Tibial nerve (tissue), 4 donors: Measurements from ENCODE around the gene ABHD5. TPM values are rescaled to one million over a fixed set of nuclear protein-coding genes. Genes with fewer than 3 reads are reported as not detected.

Source experiments
- DNase-seq, 2 donors: peaks; one replicate each; pipeline ENCODE4 v3.0.0-alpha.2; 2019; ENCODE audit warnings: low spot score in 2 of 2
- H3K27ac ChIP-seq, 4 donors: fragments of 200-600 bp; sonication (generic) in 3 of 4; one replicate each; pipeline ENCODE4 v1.5.1; 2017 to 2019; ENCODE audit warnings: mild to moderate bottlenecking in 1 of 4
- H3K27me3 ChIP-seq, 2 donors: fragments of 200-600 bp; sonication (generic) in 1 of 2; one replicate each; pipeline versions ENCODE4 v1.5.1 to v1.6.0; 2017 to 2019
- H3K36me3 ChIP-seq, 3 donors: fragments of 200-600 bp; sonication (generic); one replicate each; pipeline ENCODE4 v1.5.1; 2018 to 2019
- H3K4me1 ChIP-seq, 4 donors: fragments of 200-600 bp; sonication (generic) in 3 of 4; one replicate each; pipeline ENCODE4 v1.5.1; 2017 to 2019
- H3K4me3 ChIP-seq, 4 donors: fragments of 200-600 bp; sonication (generic) in 3 of 4; one replicate each; pipeline ENCODE4 v1.5.1; 2017 to 2019; ENCODE audit warnings: mild to moderate bottlenecking in 1 of 4, moderate library complexity in 1 of 4
- H3K9me3 ChIP-seq, 4 donors: fragments of 200-600 bp; sonication (generic) in 3 of 4; one replicate each; pipeline ENCODE4 v1.5.1; 2017 to 2019
- EP300 ChIP-seq, 2 donors: sonication (generic); formaldehyde crosslinking; IDR thresholded peaks; one replicate each; pipeline ENCODE4 v1.6.1; 2017; ENCODE audit warnings: antibody characterized with exemption in 2 of 2, mild to moderate bottlenecking in 1 of 2
- POLR2A ChIP-seq, 2 donors: fragments of 450-650 bp; IDR thresholded peaks; one replicate each; pipeline ENCODE4 v1.6.1; 2017; ENCODE audit warnings: antibody characterized with exemption in 2 of 2, mild to moderate bottlenecking in 2 of 2, moderate library complexity in 2 of 2
- WGBS, 2 donors: methylation state at CpG; one replicate each; pipeline ENCODE4 v1.1.5; 2018; 5-methylcytosine and 5-hydroxymethylcytosine counted together
- total RNA-seq, 4 donors: library from RNA; depleted of rRNA; stranded (reverse); fragments of >200 nt; gene quantifications; one replicate each; pipeline ENCODE4 v1.1.0, GENCODE V29; 2016
- TF ChIP-seq, protein P1 (sequence below), 5 experiments: fragments of 200-600 bp in 3 of 5; fragments of 450-650 bp in 2 of 5; sonication (generic) in 3 of 5; IDR thresholded peaks; one replicate each; pipeline ENCODE4 v1.5.1; 2016 to 2019; ENCODE audit warnings: antibody characterized with exemption in 5 of 5, mild to moderate bottlenecking in 3 of 5, moderate library complexity in 2 of 5

ABHD5 gene
- total RNA-seq, 4 donors from 2014 or later: 21.6 to 29.7 (median 29.0) TPM

DNA sequence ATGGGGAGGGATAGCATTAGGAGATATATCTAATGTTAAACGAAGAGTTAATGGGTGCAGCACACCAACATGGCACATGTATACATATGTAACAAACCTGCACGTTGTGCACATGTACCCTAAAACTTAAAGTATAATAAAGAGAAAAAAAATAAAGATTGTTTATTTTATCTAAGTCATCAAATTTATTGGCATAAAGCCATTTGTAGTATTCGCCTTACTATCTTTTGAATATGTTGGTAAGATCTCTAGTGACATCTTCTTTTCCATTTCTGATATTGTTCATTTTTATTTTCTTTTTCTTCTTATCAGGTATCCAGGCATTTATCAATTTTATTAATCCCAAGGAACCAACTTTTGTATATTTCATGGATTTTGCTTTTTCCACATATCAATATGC, 5.8 kb upstream of the ABHD5 start:
- H3K27ac ChIP-seq: no peak overlapping the region
- 92 to 93% methylated on average over 3 of the region's 3 CpGs for WGBS, 2 donors
- peaks cover 0 to 11% (median 0%) of the 10 kb centered on the region in 4 donors for H3K9me3 ChIP-seq
- no peaks in the 10 kb centered on the region for H3K27me3 ChIP-seq
- no peak overlapping the region for H3K4me3 ChIP-seq
- DNase-seq: no peak
- H3K4me1 ChIP-seq: peaks cover 0 to 6% (median 0%) of the 10 kb centered on the region in 4 donors
- no peaks in the 10 kb centered on the region for H3K36me3 ChIP-seq
- TF ChIP-seq EP300 (IDR thresholded peaks at IDR 0.05) (no peak), POLR2A (IDR thresholded peaks at IDR 0.05) (no peak)
- TF ChIP-seq, protein P1, sequence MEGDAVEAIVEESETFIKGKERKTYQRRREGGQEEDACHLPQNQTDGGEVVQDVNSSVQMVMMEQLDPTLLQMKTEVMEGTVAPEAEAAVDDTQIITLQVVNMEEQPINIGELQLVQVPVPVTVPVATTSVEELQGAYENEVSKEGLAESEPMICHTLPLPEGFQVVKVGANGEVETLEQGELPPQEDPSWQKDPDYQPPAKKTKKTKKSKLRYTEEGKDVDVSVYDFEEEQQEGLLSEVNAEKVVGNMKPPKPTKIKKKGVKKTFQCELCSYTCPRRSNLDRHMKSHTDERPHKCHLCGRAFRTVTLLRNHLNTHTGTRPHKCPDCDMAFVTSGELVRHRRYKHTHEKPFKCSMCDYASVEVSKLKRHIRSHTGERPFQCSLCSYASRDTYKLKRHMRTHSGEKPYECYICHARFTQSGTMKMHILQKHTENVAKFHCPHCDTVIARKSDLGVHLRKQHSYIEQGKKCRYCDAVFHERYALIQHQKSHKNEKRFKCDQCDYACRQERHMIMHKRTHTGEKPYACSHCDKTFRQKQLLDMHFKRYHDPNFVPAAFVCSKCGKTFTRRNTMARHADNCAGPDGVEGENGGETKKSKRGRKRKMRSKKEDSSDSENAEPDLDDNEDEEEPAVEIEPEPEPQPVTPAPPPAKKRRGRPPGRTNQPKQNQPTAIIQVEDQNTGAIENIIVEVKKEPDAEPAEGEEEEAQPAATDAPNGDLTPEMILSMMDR (IDR thresholded peaks at IDR 0.05): no peak

DNA sequence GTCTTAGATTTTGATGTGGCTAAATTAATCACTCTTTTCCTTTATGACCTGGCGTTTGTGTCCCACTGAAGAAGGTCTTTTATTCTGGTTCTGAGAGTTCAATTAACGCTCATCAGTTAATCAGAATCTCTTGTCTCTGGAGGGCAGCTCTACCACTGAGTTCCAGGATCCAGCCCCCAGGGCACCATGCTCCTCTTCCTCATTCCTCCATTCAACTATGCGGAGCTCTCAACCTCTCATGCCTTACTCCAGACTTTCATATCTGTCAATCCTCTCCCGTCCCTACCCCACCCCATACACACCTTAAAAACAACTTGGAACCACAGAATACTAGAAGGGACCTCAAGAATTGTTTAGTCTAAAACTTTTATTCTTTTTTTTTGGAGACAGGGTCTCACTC, 4.8 kb upstream of the ABHD5 start:
- peaks cover 0 to 11% (median 4%) of the 10 kb centered on the region in 4 donors for H3K4me1 ChIP-seq
- H3K36me3 ChIP-seq: no peaks in the 10 kb centered on the region
- no peaks in the 10 kb centered on the region for H3K27me3 ChIP-seq
- TF ChIP-seq POLR2A (IDR thresholded peaks at IDR 0.05) (no peak), EP300 (IDR thresholded peaks at IDR 0.05) (no peak)
- TF ChIP-seq, protein P1 (IDR thresholded peaks at IDR 0.05): no peak
- WGBS, 2 donors: 85 to 90% methylated on average over 4 of the region's 4 CpGs
- H3K27ac ChIP-seq: no peak overlapping the region
- no peak overlapping the region for H3K4me3 ChIP-seq
- peaks cover 0 to 11% (median 0%) of the 10 kb centered on the region in 4 donors for H3K9me3 ChIP-seq
- no peak for DNase-seq

DNA sequence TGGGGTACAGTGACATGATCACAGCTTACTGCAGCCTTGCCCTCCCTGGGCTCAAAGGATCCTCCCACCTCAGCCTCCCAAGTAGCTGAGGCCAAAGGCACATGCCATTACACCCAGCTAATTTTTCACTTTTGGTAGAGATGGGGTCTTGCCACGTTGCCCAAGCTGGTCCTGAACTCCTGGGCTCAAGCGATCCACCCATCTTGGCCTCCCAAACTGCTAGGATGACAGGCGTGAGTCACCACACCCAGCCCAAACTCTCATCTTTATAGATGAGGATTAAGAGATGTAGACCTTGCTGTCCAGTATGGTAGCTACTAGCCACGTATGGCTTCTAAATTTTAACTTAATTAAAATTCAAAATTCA, 4.4 kb upstream of the ABHD5 start:
- TF ChIP-seq, protein P1 (IDR thresholded peaks at IDR 0.05): no peak
- TF ChIP-seq POLR2A (IDR thresholded peaks at IDR 0.05): no peak
- TF ChIP-seq EP300 (IDR thresholded peaks at IDR 0.05): no peak
- Histone ChIP-seq H3K4me3 (no peak overlapping the region), H3K4me1 (peaks cover 0 to 11% (median 4%) of the 10 kb centered on the region in 4 donors), H3K36me3 (no peaks in the 10 kb centered on the region), H3K9me3 (peaks cover 0 to 11% (median 0%) of the 10 kb centered on the region in 4 donors), H3K27ac (no peak overlapping the region), H3K27me3 (no peaks in the 10 kb centered on the region)
- DNase-seq: no peak
- 88 to 92% methylated on average over 4 of the region's 4 CpGs for WGBS, 2 donors

DNA sequence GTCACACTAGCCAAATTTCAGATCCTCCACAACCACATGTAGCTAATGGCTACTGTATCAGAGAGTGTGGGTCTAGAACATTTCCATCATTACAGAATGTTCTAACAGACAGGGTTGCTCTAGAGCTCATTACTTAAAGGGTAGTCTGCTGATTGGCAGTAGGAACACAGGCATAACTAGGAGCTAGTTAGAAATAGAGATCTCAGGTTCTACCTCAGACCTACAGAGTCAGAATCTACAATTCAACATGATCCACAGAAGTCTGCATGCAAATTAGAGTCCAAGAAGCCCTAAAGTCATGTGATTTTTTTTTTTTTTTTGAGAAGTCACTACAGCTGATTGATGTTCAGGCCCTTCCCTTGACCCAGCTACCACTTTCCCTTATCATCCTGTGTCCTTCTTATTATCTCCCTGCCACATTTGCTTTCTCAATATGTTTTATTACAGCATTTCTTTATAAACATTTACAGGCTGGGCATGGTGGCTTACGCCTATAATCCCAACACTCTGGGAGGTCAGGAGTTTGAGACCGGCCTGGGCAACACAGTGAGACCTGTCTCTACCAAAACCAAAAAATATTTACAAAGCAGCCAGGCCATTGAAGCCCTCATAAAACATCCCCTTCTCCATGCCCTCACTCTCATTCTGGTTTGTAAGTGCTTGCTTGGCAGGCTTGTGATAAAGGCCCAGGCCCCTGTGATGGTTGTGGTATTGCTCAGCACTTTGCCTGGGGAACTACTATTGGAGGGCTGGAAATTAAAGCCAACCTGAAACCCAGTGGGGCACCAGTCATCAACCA, 3.8 kb upstream of the ABHD5 start:
- no peaks in the 10 kb centered on the region for H3K27me3 ChIP-seq
- no peak overlapping the region for H3K27ac ChIP-seq
- DNase-seq: no peak
- H3K36me3 ChIP-seq: no peaks in the 10 kb centered on the region
- TF ChIP-seq, protein P1 (IDR thresholded peaks at IDR 0.05): no peak
- TF ChIP-seq POLR2A (IDR thresholded peaks at IDR 0.05) (no peak), EP300 (IDR thresholded peaks at IDR 0.05) (no peak)
- 71 to 97% methylated on average over 2 of the region's 2 CpGs for WGBS, 2 donors
- H3K4me1 ChIP-seq: peaks cover 0 to 15% (median 7%) of the 10 kb centered on the region in 4 donors
- H3K4me3 ChIP-seq: no peak overlapping the region
- peaks cover 0 to 10% (median 0%) of the 10 kb centered on the region in 4 donors for H3K9me3 ChIP-seq

DNA sequence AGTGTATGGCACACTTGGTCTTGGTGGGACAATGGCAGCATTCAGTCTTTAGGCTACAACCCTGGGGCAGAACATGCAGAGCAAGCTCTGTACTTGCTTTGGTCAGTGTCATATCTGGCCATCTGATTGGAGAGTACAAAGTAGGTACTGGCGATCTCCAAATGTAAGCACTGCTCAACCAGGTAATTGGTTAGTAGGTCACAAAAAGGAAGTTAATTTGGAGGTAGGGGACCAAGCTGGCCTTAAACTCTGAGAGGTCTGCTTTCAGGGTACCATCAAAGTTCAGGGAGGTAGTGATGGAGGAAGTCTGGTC, 3.3 kb upstream of the ABHD5 start:
- no peak for TF ChIP-seq POLR2A (IDR thresholded peaks at IDR 0.05)
- TF ChIP-seq EP300 (IDR thresholded peaks at IDR 0.05): no peak
- TF ChIP-seq, protein P1 (IDR thresholded peaks at IDR 0.05): no peak
- peaks cover 0 to 21% (median 12%) of the 10 kb centered on the region in 4 donors for H3K4me1 ChIP-seq
- H3K9me3 ChIP-seq: peaks cover 0 to 7% (median 0%) of the 10 kb centered on the region in 4 donors
- H3K4me3 ChIP-seq: no peak overlapping the region
- DNase-seq: no peak
- H3K36me3 ChIP-seq: no peaks in the 10 kb centered on the region
- no peak overlapping the region for H3K27ac ChIP-seq
- 92 to 93% methylated on average over 1 of the region's 1 CpG for WGBS, 2 donors
- H3K27me3 ChIP-seq: no peaks in the 10 kb centered on the region
